ENCODE data around the gene DHCR24. TPM values are rescaled to one million over a fixed set of nuclear protein-coding genes. Genes with fewer than 3 reads are reported as not detected.

The DHCR24 gene
- total and polyA plus RNA-seq, 2 donors (not counting 3 experiments of a cell fraction or from before 2014, with no cell fraction given), result 223 to 239 TPM

- ChIA-PET POLR2A (interaction anchor here (0.6 kb wide), 1 partner anchor 15 kb away, joined by 12 read pairs; no protein-coding TSS in a partner anchor), CTCF (interaction anchor here (0.7 to 1.9 kb wide), 2 partner anchors 9 to 923 kb away, joined by 3 to 5 read pairs; no protein-coding TSS in a partner anchor)
- Histone ChIP-seq H3K27me3 (ENCODE audit: control insufficient read depth in 2 of 2, insufficient read depth in 2 of 2, low read length in 2 of 2) (peaks cover 28 to 31% of the 10 kb centered on the region in 2 experiments), H3K27ac (ENCODE audit: insufficient read depth, low read depth, low read length) (no peak within 1 kb of the TSS), H3K9me1 (replicated peaks; ENCODE audit: control insufficient read depth, extremely low read depth, insufficient read depth, low read length) (no peaks in the 10 kb centered on the region), H3K4me1 (ENCODE audit: control insufficient read depth, extremely low read depth, insufficient read depth, low read length) (peaks cover 4% of the 10 kb centered on the region), H3K36me3 (ENCODE audit: control insufficient read depth in 2 of 2, extremely low read depth in 1 of 2, insufficient read depth in 2 of 2, low read length in 2 of 2) (no peaks in the 10 kb centered on the region), H3K9ac (replicated peaks; ENCODE audit: extremely low read depth, insufficient read depth, low read length) (no peak within 1 kb of the TSS), H4K20me1 (replicated peaks; ENCODE audit: control insufficient read depth, extremely low read depth, insufficient read depth, low read length) (no peaks in the 10 kb centered on the region), H3K4me3 (replicated peaks in 1 of 3; ENCODE audit: insufficient read depth in 1 of 3, low read depth in 1 of 3, low read length in 3 of 3) (no peak within 1 kb of the TSS), H2AFZ (ENCODE audit: low read depth, low read length) (no peak within 1 kb of the TSS), H3K79me2 (ENCODE audit: control insufficient read depth, insufficient read depth, low read length) (no peaks in the 10 kb centered on the region), H3K4me2 (ENCODE audit: insufficient read depth, low read length) (no peak within 1 kb of the TSS), H3K9me3 (replicated peaks; ENCODE audit: control insufficient read depth, insufficient read depth, low read length) (no peaks in the 10 kb centered on the region)
- no TSS peak for BruUV-seq (replicated peaks)
- DNase-seq (ENCODE audit: low read depth, low spot score) (no peak), FAIRE-seq (no peak)
- TF ChIP-seq CTCF (IDR thresholded peaks at IDR 0.05; ENCODE audit: extremely low read depth in 1 of 2, insufficient read depth in 1 of 2, low read depth in 1 of 2, low read length in 2 of 2), result peak in 1 of 2 donors; percentile 30
- TF ChIP-seq POLR2A (IDR thresholded peaks at IDR 0.05; ENCODE audit: low read depth, low read length), result no peak
- peak; percentile 73 for TF ChIP-seq EZH2 (IDR thresholded peaks at IDR 0.05; ENCODE audit: borderline replicate concordance, low read depth, low read length, severe bottlenecking)
- TF ChIP-seq MAX (IDR thresholded peaks at IDR 0.05; ENCODE audit: insufficient read depth, insufficient read length), result no peak
- no peak for TF ChIP-seq FOS (IDR thresholded peaks at IDR 0.05; ENCODE audit: borderline replicate concordance, insufficient read depth, low read length)
- intact Hi-C loops (cut with micrococcal nuclease), result no loop called here
- dilution Hi-C loops (cut with MboI; ENCODE audit: extremely low pct_ligation_motif_present, low sequenced_read_pairs), result no loop called here
Measured at GRCh38 chr1:54800899-54801759, 85.9 kb downstream of the DHCR24 start, which contains the start of gene TTC22. Gene TTC22, minus strand, starts transcription at chr1:54801323. Its CDS starts 160 bp downstream, at chr1:54801163.

All from endothelial cell of umbilical vein (primary cell).